Measurements from ENCODE around the gene RPS19BP1.

DNA sequence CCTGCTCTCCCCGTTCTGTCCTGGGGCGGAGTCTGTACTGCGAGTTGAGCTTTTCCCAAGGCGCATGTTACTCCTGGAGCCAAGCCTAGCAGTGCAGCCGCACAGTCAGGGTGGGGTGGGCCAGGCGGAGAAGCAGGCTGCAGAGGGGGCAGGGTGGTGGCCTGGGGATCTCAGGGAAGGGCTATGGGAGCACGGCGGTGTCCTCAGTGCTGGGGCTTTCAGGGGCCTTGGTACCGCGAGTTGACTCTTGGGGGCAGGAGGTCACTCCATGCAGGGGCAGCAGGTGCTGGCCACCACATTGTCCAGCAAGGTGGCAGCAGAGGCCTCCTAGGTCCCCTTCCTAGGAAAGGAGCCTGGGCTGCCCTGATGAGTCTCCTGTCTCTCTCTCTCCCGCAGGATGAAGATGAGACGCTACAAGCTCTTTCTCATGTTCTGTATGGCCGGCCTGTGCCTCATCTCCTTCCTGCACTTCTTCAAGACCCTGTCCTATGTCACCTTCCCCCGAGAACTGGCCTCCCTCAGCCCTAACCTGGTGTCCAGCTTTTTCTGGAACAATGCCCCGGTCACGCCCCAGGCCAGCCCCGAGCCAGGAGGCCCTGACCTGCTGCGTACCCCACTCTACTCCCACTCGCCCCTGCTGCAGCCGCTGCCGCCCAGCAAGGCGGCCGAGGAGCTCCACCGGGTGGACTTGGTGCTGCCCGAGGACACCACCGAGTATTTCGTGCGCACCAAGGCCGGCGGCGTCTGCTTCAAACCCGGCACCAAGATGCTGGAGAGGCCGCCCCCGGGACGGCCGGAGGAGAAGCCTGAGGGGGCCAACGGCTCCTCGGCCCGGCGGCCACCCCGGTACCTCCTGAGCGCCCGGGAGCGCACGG lies 45.4 kb downstream of the RPS19BP1 start:
- TF ChIP-seq, protein P1, sequence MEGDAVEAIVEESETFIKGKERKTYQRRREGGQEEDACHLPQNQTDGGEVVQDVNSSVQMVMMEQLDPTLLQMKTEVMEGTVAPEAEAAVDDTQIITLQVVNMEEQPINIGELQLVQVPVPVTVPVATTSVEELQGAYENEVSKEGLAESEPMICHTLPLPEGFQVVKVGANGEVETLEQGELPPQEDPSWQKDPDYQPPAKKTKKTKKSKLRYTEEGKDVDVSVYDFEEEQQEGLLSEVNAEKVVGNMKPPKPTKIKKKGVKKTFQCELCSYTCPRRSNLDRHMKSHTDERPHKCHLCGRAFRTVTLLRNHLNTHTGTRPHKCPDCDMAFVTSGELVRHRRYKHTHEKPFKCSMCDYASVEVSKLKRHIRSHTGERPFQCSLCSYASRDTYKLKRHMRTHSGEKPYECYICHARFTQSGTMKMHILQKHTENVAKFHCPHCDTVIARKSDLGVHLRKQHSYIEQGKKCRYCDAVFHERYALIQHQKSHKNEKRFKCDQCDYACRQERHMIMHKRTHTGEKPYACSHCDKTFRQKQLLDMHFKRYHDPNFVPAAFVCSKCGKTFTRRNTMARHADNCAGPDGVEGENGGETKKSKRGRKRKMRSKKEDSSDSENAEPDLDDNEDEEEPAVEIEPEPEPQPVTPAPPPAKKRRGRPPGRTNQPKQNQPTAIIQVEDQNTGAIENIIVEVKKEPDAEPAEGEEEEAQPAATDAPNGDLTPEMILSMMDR (IDR thresholded peaks at IDR 0.05), result no peak
- no peak for TF ChIP-seq POLR2A (IDR thresholded peaks at IDR 0.05)
